Activated CD4-positive, alpha-beta T cell treated with anti-CD3 and anti-CD28 coated beads for 1 hour (primary cell): ENCODE data around the gene HIP1R.

Experiments
- DNase-seq: peaks from one replicate; pipeline ENCODE4 v3.0.0-alpha.2; 2020

Gene HIP1R

DNA sequence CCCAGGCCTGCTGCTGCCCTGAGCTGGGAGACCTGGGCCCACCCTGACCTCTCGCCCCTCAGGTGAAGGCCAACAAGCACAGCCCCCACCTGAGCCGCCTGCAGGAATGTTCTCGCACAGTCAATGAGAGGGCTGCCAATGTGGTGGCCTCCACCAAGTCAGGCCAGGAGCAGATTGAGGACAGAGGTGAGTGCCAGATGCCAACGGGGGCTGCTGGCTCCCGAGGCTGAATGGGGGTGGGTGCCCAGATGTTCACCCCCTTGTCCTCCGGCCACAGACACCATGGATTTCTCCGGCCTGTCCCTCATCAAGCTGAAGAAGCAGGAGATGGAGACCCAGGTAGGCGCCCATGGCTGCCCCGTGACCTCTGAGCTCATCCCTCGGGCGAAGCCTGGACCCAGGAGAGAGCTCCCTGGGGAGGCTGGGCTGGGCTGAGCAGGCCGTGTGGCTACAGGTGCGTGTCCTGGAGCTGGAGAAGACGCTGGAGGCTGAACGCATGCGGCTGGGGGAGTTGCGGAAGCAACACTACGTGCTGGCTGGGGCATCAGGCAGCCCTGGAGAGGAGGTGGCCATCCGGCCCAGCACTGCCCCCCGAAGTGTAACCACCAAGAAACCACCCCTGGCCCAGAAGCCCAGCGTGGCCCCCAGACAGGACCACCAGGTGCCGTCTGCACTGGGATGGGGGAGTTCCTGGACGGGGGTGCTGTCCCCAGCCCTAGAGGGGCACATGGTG is 25.8 kb downstream of the HIP1R start:
- no peak for DNase-seq

DNA sequence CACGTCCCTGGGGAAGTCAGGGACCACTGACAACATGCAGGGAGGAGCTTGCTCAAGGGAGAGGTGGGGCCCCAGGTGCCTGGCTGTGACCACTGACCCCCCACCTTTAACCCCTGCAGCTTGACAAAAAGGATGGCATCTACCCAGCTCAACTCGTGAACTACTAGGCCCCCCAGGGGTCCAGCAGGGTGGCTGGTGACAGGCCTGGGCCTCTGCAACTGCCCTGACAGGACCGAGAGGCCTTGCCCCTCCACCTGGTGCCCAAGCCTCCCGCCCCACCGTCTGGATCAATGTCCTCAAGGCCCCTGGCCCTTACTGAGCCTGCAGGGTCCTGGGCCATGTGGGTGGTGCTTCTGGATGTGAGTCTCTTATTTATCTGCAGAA is 26.3 kb downstream of the HIP1R start:
- DNase-seq, result no peak

DNA sequence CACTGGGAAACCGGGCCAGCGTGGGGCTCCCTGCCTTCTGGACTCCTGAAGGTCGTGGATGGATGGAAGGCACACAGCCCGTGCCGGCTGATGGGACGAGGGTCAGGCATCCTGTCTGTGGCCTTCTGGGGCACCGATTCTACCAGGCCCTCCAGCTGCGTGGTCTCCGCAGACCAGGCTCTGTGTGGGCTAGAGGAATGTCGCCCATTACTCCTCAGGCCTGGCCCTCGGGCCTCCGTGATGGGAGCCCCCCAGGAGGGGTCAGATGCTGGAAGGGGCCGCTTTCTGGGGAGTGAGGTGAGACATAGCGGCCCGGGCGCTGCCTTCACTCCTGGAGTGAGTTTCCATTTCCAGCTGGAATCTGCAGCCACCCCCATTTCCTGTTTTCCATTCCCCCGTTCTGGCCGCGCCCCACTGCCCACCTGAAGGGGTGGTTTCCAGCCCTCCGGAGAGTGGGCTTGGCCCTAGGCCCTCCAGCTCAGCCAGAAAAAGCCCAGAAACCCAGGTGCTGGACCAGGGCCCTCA is 26.9 kb downstream of the HIP1R start:
- DNase-seq, result no peak

DNA sequence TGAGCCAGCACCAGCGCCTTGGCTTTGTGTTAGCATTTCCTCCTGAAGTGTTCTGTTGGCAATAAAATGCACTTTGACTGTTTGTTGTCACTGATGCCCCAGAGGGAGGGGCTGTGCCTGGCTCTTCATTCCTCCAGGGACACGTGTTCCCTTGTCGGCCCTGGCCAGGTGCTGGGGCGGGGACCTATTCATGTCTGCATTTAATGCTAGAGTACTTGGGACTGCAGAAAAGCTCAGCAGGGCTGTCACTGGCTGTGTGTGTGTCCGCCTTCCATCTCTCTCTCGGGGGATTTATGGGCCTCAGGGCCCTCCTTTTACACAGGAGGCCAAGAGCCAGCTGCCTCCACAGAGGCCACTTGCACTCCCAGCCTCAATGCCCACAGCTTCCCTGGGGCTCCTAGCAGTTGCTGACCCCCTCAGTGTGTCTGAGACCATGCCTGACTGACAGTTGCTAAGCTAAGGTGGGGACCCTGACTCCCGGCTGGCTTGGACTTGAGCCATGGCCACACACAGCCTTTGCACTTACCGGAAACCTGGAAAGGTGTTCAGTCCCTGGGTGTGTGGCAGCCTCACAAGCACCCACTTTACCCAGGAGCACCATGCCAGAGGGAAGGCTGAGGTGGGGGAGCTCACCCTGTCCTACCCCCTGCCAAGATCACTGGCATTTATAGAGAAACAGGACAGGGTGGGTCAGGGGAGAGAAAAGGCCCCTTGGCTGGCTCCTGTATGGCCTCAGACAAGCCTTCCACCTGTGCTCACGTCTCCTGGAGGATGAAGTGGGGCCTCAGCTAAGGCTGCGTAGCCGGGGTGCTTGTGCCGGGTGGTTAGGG is 27.8 kb downstream of the HIP1R start:
- no peak for DNase-seq

DNA sequence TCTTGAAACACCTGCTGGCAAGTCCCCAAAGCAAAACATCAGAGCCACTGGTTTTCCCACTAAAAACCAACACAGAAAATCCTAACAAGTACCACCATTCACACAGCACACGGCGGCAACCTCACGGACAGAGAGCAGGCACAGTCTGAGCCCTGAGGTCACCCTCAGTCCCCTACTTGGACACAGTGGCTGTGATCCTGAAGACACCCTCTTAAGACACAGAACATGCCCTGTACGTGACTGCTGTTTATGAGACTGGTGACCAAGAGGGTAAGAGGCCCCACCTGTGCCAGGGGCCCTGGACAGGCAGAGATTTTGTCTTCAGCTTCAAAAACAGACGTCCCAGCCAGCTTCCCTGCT is 29.6 kb downstream of the HIP1R start:
- DNase-seq, result no peak

DNA sequence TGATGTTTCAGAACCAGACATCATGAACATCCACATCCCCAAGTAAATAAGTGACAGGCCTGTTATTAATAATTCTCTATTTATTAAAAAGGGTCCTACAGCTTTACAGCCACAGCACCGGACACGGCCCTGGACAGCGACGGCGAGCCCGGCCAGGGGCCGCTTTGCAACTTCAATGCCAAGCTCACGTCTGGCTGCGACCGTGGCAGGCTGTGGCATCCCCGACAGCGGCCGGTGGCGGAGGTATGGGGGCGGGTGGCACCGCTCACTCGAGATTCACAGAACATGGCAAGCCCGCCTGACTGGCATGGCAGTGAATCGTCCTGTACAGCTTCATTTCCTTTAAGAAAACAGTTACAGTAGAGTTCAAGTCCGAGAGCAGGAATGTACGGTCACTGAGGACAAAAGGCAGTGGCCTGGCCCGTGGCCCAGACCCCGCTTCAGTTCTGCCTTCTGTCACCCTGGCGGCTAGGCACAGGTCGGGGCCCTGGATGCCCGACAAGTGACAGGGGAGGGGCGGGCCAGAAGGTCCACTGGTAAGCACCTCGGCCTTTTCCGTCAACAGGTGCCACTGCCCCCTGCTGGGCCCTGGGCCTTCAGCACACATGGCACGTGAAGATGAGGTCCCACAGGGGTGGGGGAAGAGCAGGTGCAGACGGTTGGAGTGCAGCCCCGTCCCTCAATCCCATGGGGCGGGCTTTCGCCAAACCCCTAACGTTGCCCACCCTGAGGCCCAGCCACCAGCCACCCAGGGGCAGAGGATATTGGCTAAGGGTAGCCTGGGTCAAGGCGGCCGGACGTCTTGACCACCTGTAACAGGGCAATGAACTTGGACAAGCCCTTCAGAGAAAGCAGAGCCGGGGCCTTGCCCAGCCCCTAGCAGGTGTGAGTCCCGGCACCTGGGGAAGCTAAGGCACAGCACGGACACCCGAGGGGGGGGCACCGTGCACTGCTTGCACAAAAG is 30.3 kb downstream of the HIP1R start:
- DNase-seq, result no peak

DNA sequence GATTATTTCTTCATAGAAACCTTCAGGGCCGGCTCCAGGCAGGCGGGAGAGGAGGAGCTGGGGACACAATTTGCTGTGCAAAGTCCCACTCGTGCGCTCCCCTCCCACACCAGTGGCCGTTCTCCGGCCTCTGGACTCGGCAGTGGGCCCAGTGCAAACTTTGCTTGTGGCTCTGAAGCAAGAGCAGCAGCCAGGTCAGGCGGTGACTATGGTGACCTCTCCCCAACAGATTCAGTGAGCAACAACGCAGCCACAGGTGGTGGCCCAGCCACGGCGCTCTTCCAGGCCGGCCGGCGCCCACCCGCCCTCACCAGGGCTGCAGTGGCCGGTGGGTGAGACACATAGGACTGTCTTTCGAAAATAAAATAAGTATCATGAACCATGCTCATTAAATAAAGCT is 31.1 kb downstream of the HIP1R start:
- no peak for DNase-seq

DNA sequence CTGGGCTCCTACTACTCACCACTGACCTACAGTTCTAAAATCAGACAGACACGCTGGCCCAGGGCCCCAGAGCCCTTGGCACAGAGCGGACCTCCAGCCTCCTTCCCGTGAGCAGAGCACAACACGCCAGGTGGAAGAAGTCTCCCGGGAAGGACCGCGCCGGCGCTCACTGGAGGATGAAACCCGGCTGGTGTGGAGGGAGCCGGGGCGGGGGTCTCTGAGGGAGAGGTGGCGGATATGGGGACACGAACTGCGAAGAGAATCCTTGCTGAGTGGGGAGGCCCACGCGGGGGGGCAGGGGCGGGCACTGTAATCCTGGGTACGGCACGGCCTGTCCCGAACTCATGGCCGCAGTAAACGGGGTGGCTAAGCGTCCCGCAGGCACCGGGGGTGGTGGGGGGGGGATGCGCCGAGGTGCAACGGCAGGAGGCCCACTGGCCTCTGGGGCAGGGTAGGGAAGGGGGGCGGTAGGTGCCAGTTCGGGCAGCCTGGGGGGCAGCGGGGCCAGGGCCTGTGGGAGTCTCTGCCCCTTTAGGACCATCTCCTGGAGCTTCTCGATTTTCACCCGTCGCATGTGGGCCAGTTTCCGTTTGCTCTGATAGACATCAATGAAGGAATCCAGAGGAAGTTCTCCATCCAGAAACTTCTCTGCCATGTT is 31.8 kb downstream of the HIP1R start:
- no peak for DNase-seq

DNA sequence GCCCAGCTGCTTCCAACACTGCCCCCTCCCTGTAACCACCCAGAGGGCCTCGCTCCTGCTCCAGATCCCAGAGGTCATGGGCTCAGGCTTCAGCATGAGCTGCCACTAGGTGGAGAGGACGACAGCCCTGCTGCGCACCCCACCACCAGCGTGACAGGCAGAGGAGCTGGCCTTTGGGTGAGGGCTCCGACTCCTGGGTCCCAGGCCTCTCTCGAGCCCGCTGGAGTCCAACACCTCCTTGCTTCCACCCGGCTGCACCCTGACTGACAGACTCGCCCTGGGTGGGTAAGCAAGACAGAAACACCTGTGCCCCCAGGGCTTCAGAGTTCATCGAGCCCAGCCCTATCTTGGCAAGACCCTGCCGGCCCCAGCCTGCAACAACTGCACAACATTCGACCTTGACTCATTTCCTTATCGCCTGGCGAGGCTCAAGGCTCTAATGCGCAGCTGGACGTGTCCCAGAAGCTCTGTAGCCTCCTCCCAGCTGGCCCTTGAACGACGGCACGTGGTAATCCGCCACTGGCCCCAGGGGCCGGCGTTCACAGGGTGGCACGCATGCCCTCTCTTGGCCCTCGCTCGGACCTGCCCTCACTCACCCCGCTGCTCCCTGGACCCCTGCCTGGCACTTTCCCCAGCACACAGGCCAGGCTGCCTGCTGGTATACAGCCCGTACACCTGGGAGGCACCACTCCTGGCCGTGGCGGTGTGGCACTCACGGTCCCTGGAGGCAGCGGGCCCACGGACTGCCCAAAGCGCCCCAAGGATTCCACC is 32.6 kb downstream of the HIP1R start:
- DNase-seq, result no peak

DNA sequence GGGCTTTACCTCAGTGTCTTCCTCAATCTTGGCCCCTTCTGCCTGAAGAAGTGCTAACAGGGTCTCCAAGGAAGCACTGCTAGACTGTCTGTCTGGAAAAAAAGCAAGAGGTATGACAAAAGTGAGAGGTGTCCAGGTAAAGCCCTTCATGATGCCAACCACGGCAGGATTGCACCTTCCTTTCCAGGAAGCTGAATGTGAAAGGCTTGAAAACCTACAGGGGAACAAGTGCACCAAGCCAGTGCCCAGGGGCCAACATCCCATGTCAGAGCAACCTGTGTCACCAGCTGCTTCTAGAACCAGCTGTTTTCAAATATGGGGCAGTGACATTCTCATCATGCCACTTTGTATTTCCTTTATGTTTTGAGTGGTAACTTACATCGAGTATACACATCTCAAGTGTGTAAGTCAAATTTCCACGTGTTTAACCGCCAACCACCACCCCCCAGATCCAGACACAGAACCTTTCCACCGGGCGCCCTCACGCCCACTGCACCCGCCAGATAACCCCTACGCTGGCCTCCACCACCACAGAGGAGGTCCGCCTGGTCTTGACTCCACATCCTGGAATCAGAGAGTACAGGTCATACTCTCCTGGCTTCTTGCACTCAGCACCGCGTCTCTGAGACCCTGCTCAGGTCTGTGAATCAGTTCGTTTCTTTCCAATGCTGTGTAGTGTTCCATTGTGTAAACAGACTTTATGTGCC is 33.4 kb downstream of the HIP1R start:
- no peak for DNase-seq

DNA sequence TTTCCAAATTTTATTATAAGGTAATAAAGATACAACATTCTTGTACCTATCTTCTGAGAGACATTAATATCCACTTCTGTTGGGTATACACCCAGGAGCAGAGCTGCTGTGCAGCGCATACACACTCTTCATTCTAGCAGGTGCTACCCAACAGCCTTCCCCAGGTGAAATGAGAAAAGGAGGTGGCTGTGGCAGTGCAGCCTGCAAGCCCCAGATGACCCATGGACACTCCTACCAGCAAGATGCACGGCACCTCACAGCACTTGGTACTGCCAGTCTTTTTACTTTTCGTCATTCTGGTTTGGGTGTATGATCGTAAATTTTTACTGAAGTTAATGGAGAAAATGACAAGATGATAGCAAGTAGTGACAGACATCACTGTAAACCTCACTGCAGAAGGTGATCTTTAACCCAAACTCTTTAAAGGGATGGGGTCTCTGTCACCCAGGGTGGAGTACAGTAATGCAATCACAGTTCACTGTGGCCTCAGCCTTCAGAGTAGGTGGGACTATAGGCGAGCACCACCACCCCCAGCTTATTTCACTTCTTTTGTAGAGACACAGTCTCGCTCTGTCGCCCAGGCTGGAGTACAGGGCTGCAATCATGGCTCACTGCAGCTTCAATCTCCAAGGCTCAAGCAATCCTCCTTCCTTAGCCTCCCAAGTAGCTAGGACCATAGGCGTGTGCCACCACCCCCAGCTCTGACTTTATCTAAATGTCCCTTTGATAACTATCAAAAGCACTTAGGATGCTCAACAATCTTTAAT is 34.1 kb downstream of the HIP1R start:
- no peak for DNase-seq

DNA sequence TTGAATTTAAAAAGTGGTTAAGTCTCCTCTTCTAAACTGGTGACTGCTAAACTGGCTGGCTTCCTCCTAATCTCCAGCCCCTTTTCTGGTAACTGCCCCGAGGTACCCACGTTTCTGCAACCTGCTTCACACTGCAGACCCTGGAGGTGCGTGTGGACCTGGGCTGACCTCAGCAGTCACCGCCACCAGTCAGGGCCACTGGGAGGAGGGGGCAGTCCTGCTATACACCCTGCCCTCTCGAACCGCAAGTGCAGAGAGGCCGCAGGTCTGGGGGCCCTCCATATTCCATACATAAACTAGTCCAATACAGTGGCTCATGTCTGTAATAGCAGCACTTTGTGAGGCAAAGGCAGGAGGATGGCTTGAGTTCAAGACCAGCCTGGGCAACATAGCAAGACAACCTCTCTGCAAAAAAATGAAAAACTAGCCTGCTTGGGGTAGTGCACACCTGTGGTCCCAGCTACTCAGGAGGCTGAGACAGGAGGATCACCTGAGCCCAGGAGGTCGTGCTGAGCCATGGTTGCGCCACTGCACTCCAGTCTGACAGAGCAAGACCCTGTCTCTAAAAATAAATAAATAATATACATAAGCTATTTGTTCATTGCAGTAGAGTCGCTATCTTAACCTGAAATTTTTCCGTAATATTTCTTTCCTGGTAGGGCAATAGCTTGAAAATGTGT is 35.0 kb downstream of the HIP1R start:
- DNase-seq, result no peak

DNA sequence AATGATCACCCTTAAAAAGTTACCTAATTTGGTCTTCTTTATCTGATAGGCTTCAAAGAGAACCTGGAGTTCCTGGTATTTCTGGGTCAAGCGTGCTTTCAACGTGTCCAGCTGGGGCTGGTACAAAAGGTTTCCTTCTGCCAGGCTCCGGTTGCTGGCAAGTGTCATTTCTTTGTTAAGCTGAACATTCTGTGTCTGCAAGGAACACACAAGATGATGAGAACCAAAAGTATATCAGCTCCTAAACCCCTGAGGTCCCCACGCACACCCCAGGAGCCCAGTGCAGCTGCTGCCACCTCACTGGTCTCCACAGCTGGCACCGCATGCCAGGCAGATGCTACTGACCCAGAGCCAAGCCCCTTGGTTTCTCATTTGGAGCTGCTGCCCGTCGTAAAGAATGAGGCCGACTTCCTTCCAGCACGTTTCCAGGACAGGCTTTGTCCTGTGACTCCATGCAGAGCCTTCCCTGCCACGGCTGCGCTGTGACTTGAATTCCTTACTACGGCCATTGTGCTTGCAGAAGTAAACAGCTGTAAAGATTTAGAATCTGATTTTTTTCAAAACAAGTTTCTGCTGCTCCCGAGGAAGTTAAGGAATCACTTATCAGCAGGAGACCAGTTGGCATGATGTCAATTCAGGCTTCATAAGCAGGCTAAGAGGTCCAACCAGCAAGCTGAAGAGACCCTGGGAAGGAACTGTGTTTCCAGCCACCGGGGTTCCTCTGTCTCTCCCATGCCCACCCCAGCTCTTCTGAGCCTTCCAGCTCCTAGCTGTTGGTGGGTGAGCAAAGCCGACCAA is 35.8 kb downstream of the HIP1R start:
- DNase-seq, result no peak

DNA sequence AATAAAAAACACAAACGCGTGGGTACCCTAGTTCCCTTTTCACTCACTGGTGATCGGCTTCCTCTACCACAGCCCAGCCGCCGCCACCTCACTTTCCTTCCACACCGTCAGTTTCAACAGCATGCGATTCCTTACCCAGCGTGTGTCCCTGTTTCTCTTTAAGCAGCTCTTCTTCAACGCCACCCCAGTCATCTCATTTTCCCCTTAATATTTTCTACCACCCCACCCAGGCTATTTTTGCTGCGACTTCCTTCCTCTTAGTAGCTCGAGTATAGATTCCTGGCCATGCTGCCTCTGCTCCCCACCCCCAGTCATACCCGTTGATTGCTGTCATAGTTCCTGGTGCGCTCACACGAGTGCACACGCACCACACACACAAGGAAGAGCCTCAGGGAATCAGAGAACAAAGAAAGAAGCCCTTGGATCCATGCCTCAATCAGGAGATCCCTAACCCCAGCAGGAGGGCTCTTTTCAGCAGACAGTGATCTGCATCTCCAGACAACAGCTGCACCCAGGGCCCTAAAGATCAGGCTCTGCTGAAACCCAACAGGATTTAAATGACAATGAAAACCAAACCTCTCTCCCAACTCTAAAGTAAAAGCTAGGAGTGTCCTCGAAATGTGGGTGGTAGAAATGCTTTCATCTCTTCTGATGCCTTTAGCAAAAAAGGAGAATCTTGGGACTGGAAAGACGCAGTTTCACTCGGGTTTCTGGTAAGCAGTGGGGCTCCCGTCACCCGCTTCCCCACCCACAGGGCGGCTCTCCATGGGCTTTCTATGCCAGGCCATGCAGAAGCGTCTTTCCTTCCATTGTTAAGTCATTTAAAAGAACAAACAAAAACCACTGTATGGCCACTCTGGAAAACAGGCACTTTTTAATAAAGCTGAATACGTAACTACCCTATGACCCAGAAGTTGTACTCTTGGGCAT is 36.9 kb downstream of the HIP1R start:
- DNase-seq, result no peak

DNA sequence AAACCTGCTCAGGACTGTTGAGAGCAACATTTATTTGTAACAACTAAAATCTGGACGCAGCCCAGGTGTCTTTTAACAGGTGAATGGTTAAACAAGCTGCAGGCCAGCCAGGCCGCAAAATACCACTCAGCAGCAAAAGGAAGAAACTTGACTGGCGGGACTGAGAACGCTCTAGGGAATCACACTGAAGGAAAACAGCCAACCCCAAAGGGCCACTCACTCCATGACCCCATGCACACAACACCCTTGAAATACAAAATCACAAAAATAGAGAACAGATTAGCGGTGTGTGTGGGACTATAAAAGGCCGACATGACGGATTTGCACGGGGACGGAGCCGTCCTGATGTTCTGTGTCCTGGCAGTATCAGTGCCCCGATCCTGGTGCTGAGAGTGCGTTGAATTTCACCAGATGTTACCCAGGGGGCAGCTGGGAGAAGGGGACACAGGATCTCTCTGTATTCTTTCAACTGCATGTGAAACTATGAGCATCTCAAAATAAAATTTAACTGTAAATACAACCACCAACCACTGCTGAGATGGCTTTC is 37.6 kb downstream of the HIP1R start:
- DNase-seq, result no peak

DNA sequence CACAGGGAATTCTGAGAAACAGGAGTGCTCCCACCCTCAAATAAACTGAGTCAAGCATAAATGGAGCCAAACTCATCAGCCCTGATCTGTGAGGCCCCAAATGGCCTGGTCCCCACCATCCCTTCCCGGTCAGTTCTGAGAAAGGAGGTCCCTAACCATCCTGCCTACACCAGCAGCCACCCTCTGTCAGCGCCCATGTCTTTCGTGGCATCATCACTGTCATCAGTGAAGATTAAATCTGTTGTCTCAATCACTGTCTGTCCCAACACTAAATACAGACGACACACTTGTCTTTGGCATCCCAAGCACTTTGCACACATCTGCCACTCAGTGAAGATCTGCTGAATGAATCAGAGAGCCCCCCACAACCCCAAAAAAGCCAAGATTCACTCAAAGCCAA is 38.3 kb downstream of the HIP1R start:
- no peak for DNase-seq

DNA sequence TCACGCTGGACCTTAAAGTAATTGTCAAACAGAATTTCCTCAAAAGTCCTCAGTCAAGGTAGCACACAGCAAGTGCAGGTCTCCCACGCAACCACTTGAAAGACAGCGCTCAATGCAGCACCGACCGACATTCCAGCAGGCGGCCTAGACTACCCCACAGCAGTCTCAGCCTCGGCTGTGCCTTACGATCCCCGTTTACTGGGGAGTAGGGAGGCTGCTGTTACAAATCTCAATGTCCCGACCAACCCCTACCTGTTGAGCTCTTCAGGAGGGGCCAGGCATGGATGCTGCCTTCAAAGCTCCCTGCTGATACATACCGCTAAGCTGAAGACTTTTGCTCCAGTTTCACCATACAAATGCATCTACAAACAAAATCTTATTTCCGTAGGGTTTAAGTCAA is 38.8 kb downstream of the HIP1R start:
- DNase-seq, result peak; percentile 40
